Measurements from ENCODE around the gene RRAS2.

Gene RRAS2

DNA sequence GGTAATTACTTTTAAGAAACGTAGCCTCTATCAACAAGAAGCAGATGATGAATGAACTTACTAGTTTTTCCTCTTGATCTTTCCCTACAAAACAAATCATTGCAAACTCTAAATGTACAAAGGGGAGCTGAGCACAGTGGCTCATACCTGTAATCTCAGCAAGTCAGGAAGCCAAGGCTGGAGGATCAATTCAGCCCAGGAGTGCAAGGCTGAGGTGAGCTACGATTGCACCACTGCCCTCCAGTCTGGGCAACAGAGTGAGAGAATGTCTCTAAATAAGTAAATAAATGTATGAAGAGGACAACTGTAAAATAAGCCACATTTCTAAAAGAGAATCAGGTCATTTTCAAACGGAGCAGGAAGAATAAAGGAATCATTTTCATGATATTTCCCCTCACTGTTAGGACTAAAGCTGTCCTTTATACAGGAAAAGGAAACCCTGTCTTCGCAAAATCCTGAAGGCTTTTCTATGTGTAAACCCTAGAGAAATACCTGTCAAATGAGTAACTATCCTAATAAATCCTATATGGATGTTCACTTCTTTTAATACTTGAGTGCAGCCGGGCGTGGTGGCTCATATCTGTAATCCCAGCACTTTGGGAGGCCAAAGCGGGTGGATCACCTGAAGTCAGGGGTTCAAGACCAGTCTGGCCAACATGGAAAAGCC, 41.2 kb downstream of the RRAS2 start:
- Histone ChIP-seq H3K27me3 (ENCODE audit: insufficient read depth, poor library complexity, severe bottlenecking) (peaks cover 4% of the 10 kb centered on the region), H3K4me3 (replicated peaks; ENCODE audit: insufficient read depth, low read length) (no peak overlapping the region), H3K27ac (replicated peaks) (no peak overlapping the region)
- TF ChIP-seq SPI1 (IDR thresholded peaks at IDR 0.05; ENCODE audit: borderline replicate concordance, low read depth) (no peak), POLR2AphosphoS5 (IDR thresholded peaks at IDR 0.05; ENCODE audit: low read depth) (no peak), GABPA (IDR thresholded peaks at IDR 0.05; ENCODE audit: low read depth) (no peak)
- TF ChIP-seq, protein P1, sequence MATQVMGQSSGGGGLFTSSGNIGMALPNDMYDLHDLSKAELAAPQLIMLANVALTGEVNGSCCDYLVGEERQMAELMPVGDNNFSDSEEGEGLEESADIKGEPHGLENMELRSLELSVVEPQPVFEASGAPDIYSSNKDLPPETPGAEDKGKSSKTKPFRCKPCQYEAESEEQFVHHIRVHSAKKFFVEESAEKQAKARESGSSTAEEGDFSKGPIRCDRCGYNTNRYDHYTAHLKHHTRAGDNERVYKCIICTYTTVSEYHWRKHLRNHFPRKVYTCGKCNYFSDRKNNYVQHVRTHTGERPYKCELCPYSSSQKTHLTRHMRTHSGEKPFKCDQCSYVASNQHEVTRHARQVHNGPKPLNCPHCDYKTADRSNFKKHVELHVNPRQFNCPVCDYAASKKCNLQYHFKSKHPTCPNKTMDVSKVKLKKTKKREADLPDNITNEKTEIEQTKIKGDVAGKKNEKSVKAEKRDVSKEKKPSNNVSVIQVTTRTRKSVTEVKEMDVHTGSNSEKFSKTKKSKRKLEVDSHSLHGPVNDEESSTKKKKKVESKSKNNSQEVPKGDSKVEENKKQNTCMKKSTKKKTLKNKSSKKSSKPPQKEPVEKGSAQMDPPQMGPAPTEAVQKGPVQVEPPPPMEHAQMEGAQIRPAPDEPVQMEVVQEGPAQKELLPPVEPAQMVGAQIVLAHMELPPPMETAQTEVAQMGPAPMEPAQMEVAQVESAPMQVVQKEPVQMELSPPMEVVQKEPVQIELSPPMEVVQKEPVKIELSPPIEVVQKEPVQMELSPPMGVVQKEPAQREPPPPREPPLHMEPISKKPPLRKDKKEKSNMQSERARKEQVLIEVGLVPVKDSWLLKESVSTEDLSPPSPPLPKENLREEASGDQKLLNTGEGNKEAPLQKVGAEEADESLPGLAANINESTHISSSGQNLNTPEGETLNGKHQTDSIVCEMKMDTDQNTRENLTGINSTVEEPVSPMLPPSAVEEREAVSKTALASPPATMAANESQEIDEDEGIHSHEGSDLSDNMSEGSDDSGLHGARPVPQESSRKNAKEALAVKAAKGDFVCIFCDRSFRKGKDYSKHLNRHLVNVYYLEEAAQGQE (IDR thresholded peaks at IDR 0.05; ENCODE audit: insufficient replicate concordance, low read depth) = no peak
- TF ChIP-seq, protein P2, sequence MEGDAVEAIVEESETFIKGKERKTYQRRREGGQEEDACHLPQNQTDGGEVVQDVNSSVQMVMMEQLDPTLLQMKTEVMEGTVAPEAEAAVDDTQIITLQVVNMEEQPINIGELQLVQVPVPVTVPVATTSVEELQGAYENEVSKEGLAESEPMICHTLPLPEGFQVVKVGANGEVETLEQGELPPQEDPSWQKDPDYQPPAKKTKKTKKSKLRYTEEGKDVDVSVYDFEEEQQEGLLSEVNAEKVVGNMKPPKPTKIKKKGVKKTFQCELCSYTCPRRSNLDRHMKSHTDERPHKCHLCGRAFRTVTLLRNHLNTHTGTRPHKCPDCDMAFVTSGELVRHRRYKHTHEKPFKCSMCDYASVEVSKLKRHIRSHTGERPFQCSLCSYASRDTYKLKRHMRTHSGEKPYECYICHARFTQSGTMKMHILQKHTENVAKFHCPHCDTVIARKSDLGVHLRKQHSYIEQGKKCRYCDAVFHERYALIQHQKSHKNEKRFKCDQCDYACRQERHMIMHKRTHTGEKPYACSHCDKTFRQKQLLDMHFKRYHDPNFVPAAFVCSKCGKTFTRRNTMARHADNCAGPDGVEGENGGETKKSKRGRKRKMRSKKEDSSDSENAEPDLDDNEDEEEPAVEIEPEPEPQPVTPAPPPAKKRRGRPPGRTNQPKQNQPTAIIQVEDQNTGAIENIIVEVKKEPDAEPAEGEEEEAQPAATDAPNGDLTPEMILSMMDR (IDR thresholded peaks at IDR 0.05; ENCODE audit: insufficient read depth, low read length) = no peak
- DNase-seq (ENCODE audit: low read depth in 1 of 2, low spot score in 1 of 2) = no peak

DNA sequence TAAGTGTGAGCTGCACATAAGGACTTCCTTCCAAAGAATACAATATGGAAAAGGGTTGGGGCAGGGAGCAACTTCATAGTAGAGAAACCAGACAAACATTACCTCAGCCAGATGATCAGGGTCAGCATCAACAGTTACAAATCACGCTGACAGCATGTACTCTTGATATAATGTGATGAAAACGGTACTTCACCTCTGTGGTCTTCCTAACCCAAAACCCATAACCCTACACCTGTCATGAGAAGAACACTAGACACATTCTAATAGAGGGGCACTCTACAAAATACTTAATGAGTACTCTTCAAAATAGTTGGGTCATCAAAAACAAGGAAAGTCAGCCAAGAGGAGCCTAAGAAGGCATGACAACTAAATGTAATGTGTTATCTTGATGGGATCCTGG, 43.9 kb downstream of the RRAS2 start:
- H3K4me3 ChIP-seq (replicated peaks; ENCODE audit: insufficient read depth, low read length) = no peak overlapping the region
- DNase-seq (ENCODE audit: low read depth in 1 of 2, low spot score in 1 of 2) = no peak
- no peak overlapping the region for H3K27ac ChIP-seq (replicated peaks)
- peaks cover 2% of the 10 kb centered on the region for H3K27me3 ChIP-seq (ENCODE audit: insufficient read depth, poor library complexity, severe bottlenecking)
- no peak for TF ChIP-seq POLR2AphosphoS5 (IDR thresholded peaks at IDR 0.05; ENCODE audit: low read depth)
- TF ChIP-seq, protein P1 (IDR thresholded peaks at IDR 0.05; ENCODE audit: insufficient replicate concordance, low read depth) = no peak
- TF ChIP-seq GABPA (IDR thresholded peaks at IDR 0.05; ENCODE audit: low read depth) = no peak
- no peak for TF ChIP-seq SPI1 (IDR thresholded peaks at IDR 0.05; ENCODE audit: borderline replicate concordance, low read depth)
- TF ChIP-seq, protein P2 (IDR thresholded peaks at IDR 0.05; ENCODE audit: insufficient read depth, low read length) = no peak

DNA sequence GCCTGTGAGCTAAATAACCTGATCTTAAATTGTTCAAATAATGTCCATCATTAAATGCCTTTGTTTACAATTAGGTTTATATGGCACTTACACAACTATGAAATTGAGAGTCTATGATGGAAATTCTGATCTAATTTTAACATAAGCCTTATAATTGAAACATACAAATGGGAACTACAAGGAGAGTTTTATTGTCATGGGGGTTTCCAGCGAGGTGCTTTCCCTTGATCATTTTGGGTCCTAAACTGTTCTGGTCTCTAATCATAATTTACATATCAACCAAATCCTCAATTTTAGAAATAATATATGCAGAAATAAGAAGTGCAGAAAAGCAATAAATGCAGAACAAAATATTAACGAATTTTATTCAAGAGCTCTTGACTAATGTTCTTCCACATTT, 44.9 kb downstream of the RRAS2 start:
- TF ChIP-seq SPI1 (IDR thresholded peaks at IDR 0.05; ENCODE audit: borderline replicate concordance, low read depth) (no peak), POLR2AphosphoS5 (IDR thresholded peaks at IDR 0.05; ENCODE audit: low read depth) (no peak), GABPA (IDR thresholded peaks at IDR 0.05; ENCODE audit: low read depth) (no peak)
- TF ChIP-seq, protein P2 (IDR thresholded peaks at IDR 0.05; ENCODE audit: insufficient read depth, low read length) = no peak
- TF ChIP-seq, protein P1 (IDR thresholded peaks at IDR 0.05; ENCODE audit: insufficient replicate concordance, low read depth) = no peak
- H3K27me3 ChIP-seq (ENCODE audit: insufficient read depth, poor library complexity, severe bottlenecking) = peaks cover 5% of the 10 kb centered on the region
- no peak for DNase-seq (ENCODE audit: low read depth in 1 of 2, low spot score in 1 of 2)
- H3K27ac ChIP-seq (replicated peaks) = no peak overlapping the region
- no peak overlapping the region for H3K4me3 ChIP-seq (replicated peaks; ENCODE audit: insufficient read depth, low read length)

All from HL-60 (cell line).